H7 (cell line): ENCODE data around the gene GTF2A1L. TPM values are rescaled to one million over a fixed set of nuclear protein-coding genes. Genes with fewer than 3 reads are reported as not detected.
"Not testable (repeated sequence)": the region's sequence is repeated elsewhere in the genome, so short reads cannot be mapped to it uniquely, and the experiment has no call there.

Source experiments
- DNase-seq: peaks from one replicate; pipeline ENCODE4 v3.0.0; 2012
- H3K27me3 ChIP-seq: 2 replicates; pipeline ENCODE4 v1.6.0; 2011; ENCODE audit warnings: mild to moderate bottlenecking, low read length; ENCODE audit not compliant: control insufficient read depth, insufficient read depth
- H3K36me3 ChIP-seq: replicated peaks from 2 replicates; pipeline ENCODE4 v1.5.1; 2011; ENCODE audit warnings: low read length; ENCODE audit not compliant: control insufficient read depth, insufficient read depth
- H3K4me3 ChIP-seq: 2 replicates; pipeline ENCODE4 v1.5.1; 2011; ENCODE audit warnings: low read depth, mild to moderate bottlenecking, control low read depth, low read length, moderate library complexity; ENCODE audit not compliant: insufficient read depth
- total RNA-seq: library from RNA; depleted of rRNA; stranded (reverse); fragments of >200 nt; shearing (Covaris generic); gene quantifications from 2 replicates; pipeline ENCODE4 v1.2.3, GENCODE V29; 2014

The GTF2A1L gene
- total RNA-seq, 1 experiment from 2014 or later: 1.7 TPM

DNA sequence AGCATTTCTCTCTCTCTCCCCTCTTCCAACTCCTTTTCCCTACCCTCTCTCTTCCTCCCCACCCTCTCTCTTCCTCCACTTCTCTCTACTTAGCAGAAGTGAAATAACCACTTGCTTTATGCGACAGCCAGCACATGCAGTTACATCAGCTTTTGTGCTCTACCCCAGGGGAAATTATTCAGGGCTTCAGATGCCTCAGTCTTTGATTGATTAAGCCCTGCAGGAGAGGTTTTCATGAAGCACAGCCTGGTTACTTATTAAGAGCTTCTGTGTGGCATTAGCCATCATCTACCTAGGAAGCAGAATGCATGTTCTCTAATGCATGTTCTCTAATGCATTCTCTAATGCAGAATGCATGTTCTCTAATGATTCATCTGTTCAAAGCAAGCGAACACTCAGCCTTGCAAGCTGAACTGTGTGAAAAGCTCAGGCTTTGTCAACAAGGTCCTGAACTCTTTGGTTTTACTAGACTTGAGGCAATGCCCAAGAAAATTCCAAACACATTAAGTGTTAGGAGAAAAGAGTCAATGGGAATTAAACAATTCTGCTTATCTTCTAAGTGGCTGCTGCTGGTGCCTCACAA, 81.8 kb downstream of the GTF2A1L start:
- no peaks in the 10 kb centered on the region for H3K36me3 ChIP-seq
- H3K4me3 ChIP-seq: no peak overlapping the region
- no peaks in the 10 kb centered on the region for H3K27me3 ChIP-seq
- no peak for DNase-seq

DNA sequence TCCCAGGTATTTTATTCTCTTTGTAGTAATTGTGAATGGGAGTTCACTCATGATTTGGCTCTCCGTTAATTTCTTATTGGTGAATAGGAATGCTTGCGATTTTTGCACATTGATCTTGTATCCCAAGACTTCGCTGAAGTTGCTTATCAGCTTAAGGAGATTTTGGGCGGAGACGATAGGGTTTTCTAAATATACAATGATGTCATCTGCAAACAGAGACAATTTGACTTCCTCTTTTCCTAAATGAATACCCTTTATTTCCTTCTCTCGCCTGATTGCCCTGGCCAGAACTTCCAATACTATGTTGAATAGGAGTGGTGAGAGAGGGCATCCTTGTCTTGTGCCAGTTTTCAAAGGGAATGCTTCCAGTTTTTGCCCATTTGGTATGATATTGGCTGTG, 86.0 kb downstream of the GTF2A1L start:
- H3K36me3 ChIP-seq, DNase-seq, H3K27me3 ChIP-seq, H3K4me3 ChIP-seq: not testable (repeated sequence)

- H3K27me3 ChIP-seq: no peaks in the 10 kb centered on the region
- no peak for DNase-seq
- no peak overlapping the region for H3K4me3 ChIP-seq
- H3K36me3 ChIP-seq: no peaks in the 10 kb centered on the region
Observed at GRCh38 chr2:48707466-48707865, 89.8 kb downstream of the GTF2A1L start.

- no peak for DNase-seq
- no peak overlapping the region for H3K4me3 ChIP-seq
Observed at GRCh38 chr2:48709096-48710034, 91.7 kb downstream of the GTF2A1L start.

GRCh38 chr2:48711343-48711742, 93.7 kb downstream of the GTF2A1L start:
- Histone ChIP-seq H3K36me3 (no peaks in the 10 kb centered on the region), H3K4me3 (no peak overlapping the region), H3K27me3 (no peaks in the 10 kb centered on the region)
- DNase-seq: no peak

More at GRCh38 chr2:48709096-48710034, 91.7 kb downstream of the GTF2A1L start:
- Histone ChIP-seq H3K27me3 (no peaks in the 10 kb centered on the region), H3K36me3 (no peaks in the 10 kb centered on the region)

GRCh38 chr2:48712151-48712550, 94.5 kb downstream of the GTF2A1L start:
- no peak for DNase-seq
- Histone ChIP-seq H3K36me3 (no peaks in the 10 kb centered on the region), H3K27me3 (no peaks in the 10 kb centered on the region), H3K4me3 (no peak overlapping the region)

- no peaks in the 10 kb centered on the region for H3K36me3 ChIP-seq
- DNase-seq: no peak
- H3K27me3 ChIP-seq: no peaks in the 10 kb centered on the region
Observed at GRCh38 chr2:48713647-48714046, 96.0 kb downstream of the GTF2A1L start.

DNA sequence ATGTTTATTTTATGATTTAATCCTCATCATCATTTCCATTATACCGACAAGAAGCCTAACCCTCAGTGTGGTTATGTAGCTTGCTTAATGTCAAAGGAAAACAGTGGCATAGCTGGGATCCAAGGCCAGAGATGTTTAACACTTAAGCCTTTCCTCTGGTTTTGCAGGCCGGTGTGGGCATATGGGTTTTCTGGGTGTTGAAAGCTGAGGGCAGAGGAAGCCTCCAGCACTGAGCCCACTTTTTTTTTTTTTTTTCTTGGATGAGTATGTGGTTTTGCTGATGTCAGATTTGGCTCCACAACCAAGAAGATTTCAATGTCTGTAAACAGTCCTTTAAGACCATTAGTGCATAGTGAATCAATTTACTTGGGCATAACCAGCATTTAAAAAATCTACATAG, 96.6 kb downstream of the GTF2A1L start:
- no peak for DNase-seq
- H3K4me3 ChIP-seq: no peak overlapping the region
- no peaks in the 10 kb centered on the region for H3K36me3 ChIP-seq
- no peaks in the 10 kb centered on the region for H3K27me3 ChIP-seq

More at GRCh38 chr2:48713647-48714046, 96.0 kb downstream of the GTF2A1L start:
- H3K4me3 ChIP-seq: no peak overlapping the region

- H3K36me3 ChIP-seq: no peaks in the 10 kb centered on the region
- no peak overlapping the region for H3K4me3 ChIP-seq
- H3K27me3 ChIP-seq: no peaks in the 10 kb centered on the region
- DNase-seq: no peak
Observed at GRCh38 chr2:48715042-48715899, 97.6 kb downstream of the GTF2A1L start.

GRCh38 chr2:48715956-48716355, 98.3 kb downstream of the GTF2A1L start:
- H3K36me3 ChIP-seq: no peaks in the 10 kb centered on the region
- DNase-seq: no peak
- H3K4me3 ChIP-seq: no peak overlapping the region
- no peaks in the 10 kb centered on the region for H3K27me3 ChIP-seq

- Histone ChIP-seq H3K4me3 (no peak overlapping the region), H3K36me3 (no peaks in the 10 kb centered on the region), H3K27me3 (no peaks in the 10 kb centered on the region)
- no peak for DNase-seq
Observed at GRCh38 chr2:48717846-48718245, 100.2 kb downstream of the GTF2A1L start.

GRCh38 chr2:48719480-48720177, 102.0 kb downstream of the GTF2A1L start:
- DNase-seq: no peak
- Histone ChIP-seq H3K36me3 (no peaks in the 10 kb centered on the region), H3K27me3 (no peaks in the 10 kb centered on the region), H3K4me3 (no peak overlapping the region)

GRCh38 chr2:48721158-48721557, 103.5 kb downstream of the GTF2A1L start:
- no peak for DNase-seq
- Histone ChIP-seq H3K4me3 (no peak overlapping the region), H3K27me3 (no peaks in the 10 kb centered on the region), H3K36me3 (no peaks in the 10 kb centered on the region)

DNA sequence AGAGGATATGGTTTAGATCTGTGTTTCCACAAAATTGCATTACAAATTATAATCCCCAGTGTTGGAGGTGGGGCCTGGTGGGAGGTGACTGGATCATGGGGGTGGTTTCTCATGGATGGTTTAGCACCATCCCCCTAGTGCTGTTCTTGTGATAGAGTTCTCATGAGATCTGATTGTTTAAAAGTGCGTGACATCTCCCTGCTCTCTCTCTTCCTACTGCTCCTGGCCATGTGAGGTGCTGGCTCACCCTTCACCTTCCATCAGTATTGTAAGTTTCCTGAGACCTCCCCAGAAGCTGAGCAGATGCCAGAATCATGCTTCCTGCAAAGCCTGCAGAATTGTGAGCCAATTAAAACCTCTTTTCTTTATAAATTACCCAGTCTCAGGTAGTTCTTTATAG, 104.7 kb downstream of the GTF2A1L start:
- no peaks in the 10 kb centered on the region for H3K27me3 ChIP-seq
- H3K36me3 ChIP-seq: no peaks in the 10 kb centered on the region
- H3K4me3 ChIP-seq: no peak overlapping the region
- DNase-seq: no peak
